ENCODE results near the gene PCED1A. TPM values are rescaled to one million over a fixed set of nuclear protein-coding genes. Genes with fewer than 3 reads are reported as not detected.

PCED1A gene
- total and polyA plus RNA-seq, 2 of the 13 experiments (the other 11 are each of a cell fraction or from before 2014, with no cell fraction given) = 40.1 to 84.2 TPM

DNA sequence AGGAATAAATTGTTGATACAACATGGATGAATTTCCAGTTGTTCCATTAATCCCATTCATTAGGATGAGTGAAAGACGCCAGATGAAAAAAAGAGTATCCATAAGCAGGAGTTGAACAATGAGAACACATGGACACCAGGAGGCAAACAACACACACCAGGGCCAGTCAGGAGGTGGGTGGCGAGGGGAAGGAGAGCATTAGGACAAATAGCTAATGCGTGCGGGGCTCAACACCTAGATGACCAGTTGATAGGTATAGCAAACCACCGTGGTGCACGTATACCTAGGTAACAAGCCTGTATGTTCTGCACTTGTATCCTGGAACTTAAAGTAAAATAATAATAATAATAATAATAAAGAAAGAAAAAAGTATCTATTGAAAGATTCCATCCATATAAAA is 11.1 kb downstream of the PCED1A start:
- DNase-seq (ENCODE audit: low spot score) (no peak), FAIRE-seq (no peak), ATAC-seq (no peak; the same call in 2 of the 3 replicates)
- Histone ChIP-seq H3K79me2 (ENCODE audit: insufficient read depth, low read length) (no peaks in the 10 kb centered on the region), H3K9me3 (ENCODE audit: low read length) (no peaks in the 10 kb centered on the region), H3K4me2 (ENCODE audit: low read depth, low read length) (no peak overlapping the region), H3K9ac (ENCODE audit: insufficient read depth, low read depth, low read length) (no peak overlapping the region), H3K36me3 (replicated peaks in 1 of 2; ENCODE audit: control insufficient read depth in 1 of 2, insufficient read depth in 2 of 2, low read length in 2 of 2) (no peaks in the 10 kb centered on the region), H3K27ac (ENCODE audit: extremely low read length, insufficient read depth, low read length) (no peak overlapping the region), H3K4me3 (replicated peaks in 1 of 3; ENCODE audit: insufficient read depth in 1 of 3, low read depth in 2 of 3, low read length in 3 of 3) (no peak overlapping the region), H2AFZ (ENCODE audit: low read length) (no peak overlapping the region), H4K20me1 (ENCODE audit: insufficient read depth, low read length) (no peaks in the 10 kb centered on the region), H3K4me1 (ENCODE audit: insufficient read depth, low read length) (no peaks in the 10 kb centered on the region), H3K27me3 (ENCODE audit: control insufficient read depth in 1 of 2, insufficient read depth in 2 of 2, low read length in 2 of 2) (peaks cover 2 to 10% of the 10 kb centered on the region in 2 experiments; a peak in 4 of 5 replicates)
- ChIA-PET POLR2A (no interaction called here), CTCF (ENCODE audit: low intra/inter-chr PET ratio, low total read pairs) (no interaction called here)
- in situ Hi-C loops (cut with HindIII; ENCODE audit: extremely low pct_ligation_motif_present, low pct_unique_long_range_greater_than_20kb) = no loop called here
- TF ChIP-seq MBNL3 (CRISPR knock-in tag; conservative IDR thresholded peaks at IDR 0.05) = no peak
- TF ChIP-seq, protein P1, sequence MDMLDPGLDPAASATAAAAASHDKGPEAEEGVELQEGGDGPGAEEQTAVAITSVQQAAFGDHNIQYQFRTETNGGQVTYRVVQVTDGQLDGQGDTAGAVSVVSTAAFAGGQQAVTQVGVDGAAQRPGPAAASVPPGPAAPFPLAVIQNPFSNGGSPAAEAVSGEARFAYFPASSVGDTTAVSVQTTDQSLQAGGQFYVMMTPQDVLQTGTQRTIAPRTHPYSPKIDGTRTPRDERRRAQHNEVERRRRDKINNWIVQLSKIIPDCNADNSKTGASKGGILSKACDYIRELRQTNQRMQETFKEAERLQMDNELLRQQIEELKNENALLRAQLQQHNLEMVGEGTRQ (IDR thresholded peaks at IDR 0.05; ENCODE audit: low read depth, low read length) = no peak
- TF ChIP-seq, protein P1 (CRISPR knock-in tag; IDR thresholded peaks at IDR 0.05; ENCODE audit: borderline replicate concordance) = no peak
- whole genome bisulfite sequencing (ENCODE audit: low lambda C conversion rate) = 35% methylated on average over 6 of the region's 6 CpGs
- intact Hi-C loops (cut with micrococcal nuclease; ENCODE audit: unreplicated experiment) = no loop called here
- no TSS peak for BruUV-seq (replicated peaks)

DNA sequence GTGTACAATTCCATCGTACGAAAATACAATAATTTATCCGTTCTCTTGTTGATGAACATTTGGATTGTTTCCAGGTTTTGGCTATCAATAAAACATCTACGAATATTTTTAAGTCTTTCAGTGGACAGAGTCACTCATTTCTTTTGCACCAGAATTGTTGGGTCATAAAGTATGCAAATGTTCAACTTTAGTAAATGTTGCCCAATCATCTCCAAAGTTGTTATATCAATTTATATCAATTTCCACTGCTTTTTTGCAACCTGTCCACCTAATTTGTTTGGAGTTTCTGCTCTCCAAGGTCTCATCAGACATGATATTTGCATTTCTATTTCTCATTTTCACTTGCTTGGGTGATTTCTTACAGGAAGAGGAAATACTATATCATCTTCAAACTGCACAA is 13.8 kb downstream of the PCED1A start:
- no TSS peak for BruUV-seq (replicated peaks)
- ChIA-PET POLR2A (no interaction called here), CTCF (ENCODE audit: low intra/inter-chr PET ratio, low total read pairs) (no interaction called here)

More for the DNA sequence above, 13.8 kb downstream of the PCED1A start:
- Histone ChIP-seq H3K4me3 (replicated peaks in 1 of 3; ENCODE audit: insufficient read depth in 1 of 3, low read depth in 2 of 3, low read length in 3 of 3) (no peak overlapping the region), H3K79me2 (ENCODE audit: insufficient read depth, low read length) (no peaks in the 10 kb centered on the region), H3K4me1 (ENCODE audit: insufficient read depth, low read length) (no peaks in the 10 kb centered on the region), H3K27me3 (ENCODE audit: control insufficient read depth in 1 of 2, insufficient read depth in 2 of 2, low read length in 2 of 2) (peaks cover 6 to 15% of the 10 kb centered on the region in 2 experiments; a peak in 4 of 5 replicates), H4K20me1 (ENCODE audit: insufficient read depth, low read length) (no peaks in the 10 kb centered on the region), H3K9me3 (ENCODE audit: low read length) (no peaks in the 10 kb centered on the region), H3K4me2 (ENCODE audit: low read depth, low read length) (no peak overlapping the region), H3K27ac (ENCODE audit: extremely low read length, insufficient read depth, low read length) (no peak overlapping the region), H3K9ac (ENCODE audit: insufficient read depth, low read depth, low read length) (no peak overlapping the region), H3K36me3 (replicated peaks in 1 of 2; ENCODE audit: control insufficient read depth in 1 of 2, insufficient read depth in 2 of 2, low read length in 2 of 2) (no peaks in the 10 kb centered on the region), H2AFZ (ENCODE audit: low read length) (no peak overlapping the region)
- in situ Hi-C loops (cut with HindIII; ENCODE audit: extremely low pct_ligation_motif_present, low pct_unique_long_range_greater_than_20kb) = no loop called here
- 45% methylated on average over 4 of the region's 4 CpGs for WGBS (ENCODE audit: low lambda C conversion rate)
- TF ChIP-seq FOXO1 (CRISPR knock-in tag; IDR thresholded peaks at IDR 0.05) = no peak
- peak; percentile 51; the same call in 1 of the 2 replicates for TF ChIP-seq CEBPB (IDR thresholded peaks at IDR 0.05; ENCODE audit: borderline replicate concordance, low read depth, low read length)
- no peak for TF ChIP-seq NR1H2 (CRISPR knock-in tag; IDR thresholded peaks at IDR 0.05; ENCODE audit: borderline replicate concordance, low read depth)
- TF ChIP-seq, protein P2, sequence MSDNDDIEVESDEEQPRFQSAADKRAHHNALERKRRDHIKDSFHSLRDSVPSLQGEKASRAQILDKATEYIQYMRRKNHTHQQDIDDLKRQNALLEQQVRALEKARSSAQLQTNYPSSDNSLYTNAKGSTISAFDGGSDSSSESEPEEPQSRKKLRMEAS (IDR thresholded peaks at IDR 0.05) = no peak
- TF ChIP-seq KDM2A (CRISPR knock-in tag; IDR thresholded peaks at IDR 0.05; ENCODE audit: borderline replicate concordance, low read depth) = no peak
- DNase-seq (ENCODE audit: low spot score) = no peak
- intact Hi-C loops (cut with micrococcal nuclease; ENCODE audit: unreplicated experiment) = no loop called here
- ATAC-seq = no peak
- FAIRE-seq = no peak

All from HepG2 (cell line).